Thyroid gland (tissue), 4 donors: ENCODE data around the gene AKNA. TPM values are rescaled to one million over a fixed set of nuclear protein-coding genes. Genes with fewer than 3 reads are reported as not detected.

Experiments used
- DNase-seq, 2 donors: peaks; one replicate each; pipeline ENCODE4 v3.0.0-alpha.2; 2019
- H3K27ac ChIP-seq, 3 donors: fragments of 200-600 bp; sonication (generic); 1 replicate in 2 of 3; 2 replicates in 1 of 3; pipeline ENCODE4 v1.5.1; 2016 to 2019; ENCODE audit warnings: mild to moderate bottlenecking in 1 of 3, moderate library complexity in 1 of 3
- H3K27me3 ChIP-seq: fragments of 200-600 bp; sonication (generic); one replicate; pipeline ENCODE4 v1.5.1; 2019
- H3K36me3 ChIP-seq, 2 donors: fragments of 200-600 bp; sonication (generic); one replicate each; pipeline ENCODE4 v1.5.1; 2016 to 2019
- H3K4me1 ChIP-seq, 2 donors: fragments of 200-600 bp; sonication (generic); one replicate each; pipeline ENCODE4 v1.5.1; 2017 to 2019
- H3K4me3 ChIP-seq, 3 donors: fragments of 200-600 bp; sonication (generic); replicated peaks in 1 of 3; 1 replicate in 2 of 3; 2 replicates in 1 of 3; pipeline ENCODE4 v1.5.1; 2016; ENCODE audit warnings: mild to moderate bottlenecking in 1 of 3
- H3K9me3 ChIP-seq: fragments of 200-600 bp; sonication (generic); one replicate; pipeline ENCODE4 v1.5.1; 2017
- CTCF ChIP-seq, 6 experiments: fragments of 200-600 bp in 3 of 6; fragments of 450-650 bp in 3 of 6; sonication (generic) in 3 of 6; IDR thresholded peaks; one replicate each; pipeline ENCODE4 v1.5.1; 2016 to 2019; ENCODE audit warnings: antibody characterized with exemption in 6 of 6, mild to moderate bottlenecking in 2 of 6, inconsistent platforms in 1 of 6, moderate library complexity in 1 of 6
- POLR2A ChIP-seq, 2 donors: fragments of 450-650 bp; IDR thresholded peaks; one replicate each; pipeline ENCODE4 v1.6.1; 2017; ENCODE audit warnings: antibody characterized with exemption in 2 of 2, mild to moderate bottlenecking in 2 of 2, moderate library complexity in 1 of 2
- WGBS, 2 donors: methylation state at CpG; one replicate each; pipeline ENCODE4 v1.1.5; 2017; 5-methylcytosine and 5-hydroxymethylcytosine counted together
- intact Hi-C: fragments of 100-400 bp; cut with DNase I; formaldehyde crosslinking; loops from one replicate; pipeline ENCODE4 v1.15.1; 2023
- total RNA-seq, 4 donors: library from RNA; depleted of rRNA; stranded (reverse); fragments of >200 nt; gene quantifications; one replicate each; pipeline ENCODE4 v1.2.3, GENCODE V29; 2016

Gene AKNA
- 10 to 100 TPM; 10.0 to 17.0 (median 12.5) TPM for total RNA-seq

DNA sequence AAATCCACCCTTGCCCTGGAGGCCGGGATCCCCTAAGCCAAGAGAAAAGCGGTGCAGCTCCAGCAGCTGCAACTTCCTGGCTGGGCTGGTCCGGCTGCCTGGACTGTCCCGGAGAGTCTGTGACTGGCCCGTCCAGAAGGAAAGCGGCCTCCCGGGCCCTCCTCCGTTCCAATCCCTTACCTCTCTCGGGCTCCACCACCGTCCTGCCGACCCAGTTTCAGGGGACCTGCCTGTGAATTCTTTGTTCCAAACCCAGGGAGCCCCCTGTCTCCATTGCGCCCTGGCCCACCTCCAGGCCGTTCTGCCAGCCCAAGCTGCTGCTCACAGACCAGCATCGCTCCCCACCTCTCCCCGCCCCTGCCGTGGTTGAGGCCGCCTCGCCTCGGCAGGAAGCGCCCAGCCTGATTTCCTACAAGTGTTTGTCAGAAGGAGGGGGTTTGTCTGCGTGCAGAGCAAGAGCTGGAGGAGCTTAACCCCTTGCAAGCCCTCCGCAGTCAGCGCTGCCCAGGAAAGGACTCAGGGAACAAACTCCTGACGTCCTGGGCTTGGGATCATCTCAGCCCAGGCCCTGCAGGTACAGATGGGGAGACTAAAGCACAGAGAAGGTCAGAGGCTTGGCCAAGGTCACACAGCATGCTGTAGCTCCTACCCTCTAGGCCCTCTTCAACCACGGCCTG is at the start of gene AKNA:
AKNA (minus strand) TSS at position 303 of the 677 bp plus-strand sequence. CDS start 6,649 bp downstream, outside the sequence.
- peaks cover 16 to 55% of the 10 kb centered on the region in 2 donors for H3K4me1 ChIP-seq
- peak; percentile 78 to 81 for DNase-seq
- intact Hi-C loops = no loop called here
- no peaks in the 10 kb centered on the region for H3K36me3 ChIP-seq
- TF ChIP-seq CTCF (IDR thresholded peaks at IDR 0.05) (no peak), POLR2A (IDR thresholded peaks at IDR 0.05) (peak in 1 of 2 donors; percentile 64)
- WGBS, 2 donors = 0 to 6% methylated on average over 12 to 16 of the region's 25 CpGs
- peak within 1 kb of the TSS; percentile 66 to 88 (median 66) for H3K27ac ChIP-seq
- peak within 1 kb of the TSS; percentile 1 to 43 (median 40) for H3K4me3 ChIP-seq
- no peaks in the 10 kb centered on the region for H3K9me3 ChIP-seq
- H3K27me3 ChIP-seq = no peaks in the 10 kb centered on the region

DNA sequence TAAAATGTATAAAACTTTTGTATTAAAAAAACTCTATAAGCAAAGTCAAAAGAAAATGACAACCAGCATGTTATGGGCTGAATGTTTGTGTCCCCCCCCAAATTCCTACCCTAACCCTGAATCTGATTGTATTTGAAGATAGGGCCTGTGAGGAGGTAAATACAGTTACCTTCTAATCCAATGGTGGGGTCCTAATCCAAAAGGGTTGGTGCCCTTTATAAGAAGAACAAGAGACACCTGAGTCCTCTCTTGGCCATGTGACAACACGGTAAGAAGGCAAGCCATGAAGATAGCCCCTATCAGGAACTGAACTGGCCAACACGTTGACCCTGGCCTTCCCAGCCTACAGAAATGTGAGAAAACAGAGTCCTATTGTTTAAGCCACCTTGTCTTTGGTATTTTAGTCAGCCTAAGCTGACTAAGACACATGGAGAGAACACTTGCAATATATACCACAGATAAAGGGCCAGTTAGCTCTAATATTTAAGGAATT is 49.7 kb upstream of the AKNA start:
- H3K9me3 ChIP-seq = no peaks in the 10 kb centered on the region

GRCh38 chr9:114434878-114435311 is 47.1 kb upstream of the AKNA start:
- no peak overlapping the region for H3K27ac ChIP-seq
- H3K9me3 ChIP-seq = no peaks in the 10 kb centered on the region
- no peak overlapping the region for H3K4me3 ChIP-seq
- H3K27me3 ChIP-seq = no peaks in the 10 kb centered on the region
- 47 to 51% methylated on average over 9 of the region's 9 CpGs for WGBS, 2 donors
- TF ChIP-seq CTCF (IDR thresholded peaks at IDR 0.05) (peak in 3 of 6 experiments; percentile 14 to 60 (median 50)), POLR2A (IDR thresholded peaks at IDR 0.05) (no peak)
- intact Hi-C loops = no loop called here
- DNase-seq = peak; percentile 15 to 18
- no peaks in the 10 kb centered on the region for H3K36me3 ChIP-seq
- no peaks in the 10 kb centered on the region for H3K4me1 ChIP-seq

More for the DNA sequence above, 49.7 kb upstream of the AKNA start:
- WGBS, 2 donors = 84 to 88% methylated on average over 2 of the region's 2 CpGs
- DNase-seq = no peak
- Histone ChIP-seq H3K36me3 (no peaks in the 10 kb centered on the region), H3K4me3 (no peak overlapping the region), H3K27ac (no peak overlapping the region), H3K4me1 (no peaks in the 10 kb centered on the region), H3K27me3 (no peaks in the 10 kb centered on the region)
- no peak for TF ChIP-seq POLR2A (IDR thresholded peaks at IDR 0.05)
- intact Hi-C loops = no loop called here

GRCh38 chr9:114433720-114434255 is 46.0 kb upstream of the AKNA start:
- no peak for DNase-seq
- TF ChIP-seq CTCF (IDR thresholded peaks at IDR 0.05) (no peak), POLR2A (IDR thresholded peaks at IDR 0.05) (no peak)
- WGBS, 2 donors = 67 to 68% methylated on average over 6 of the region's 6 CpGs
- no peaks in the 10 kb centered on the region for H3K4me1 ChIP-seq
- H3K36me3 ChIP-seq = no peaks in the 10 kb centered on the region
- H3K27me3 ChIP-seq = no peaks in the 10 kb centered on the region
- intact Hi-C loops = no loop called here
- H3K27ac ChIP-seq = no peak overlapping the region
- no peak overlapping the region for H3K4me3 ChIP-seq
- no peaks in the 10 kb centered on the region for H3K9me3 ChIP-seq

DNA sequence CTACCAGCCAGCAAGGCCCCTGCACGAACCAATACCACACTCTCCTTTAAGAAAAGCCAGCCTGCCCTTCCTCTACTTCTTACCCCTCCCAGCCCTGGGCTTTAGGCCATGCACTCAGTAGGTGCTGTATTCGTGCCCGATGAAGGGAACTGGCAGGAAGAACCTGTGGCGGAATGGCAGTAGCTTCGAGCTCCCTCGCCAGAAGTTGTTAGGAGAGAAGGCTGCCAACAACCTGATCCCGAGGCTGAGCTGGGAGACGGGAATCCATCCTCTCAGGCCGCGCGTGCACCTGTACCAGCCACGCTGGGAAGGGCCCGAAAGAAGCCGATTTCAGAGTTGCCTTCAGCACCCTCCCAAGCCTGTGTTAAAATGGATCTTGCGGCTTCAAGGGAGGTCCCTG is 45.3 kb upstream of the AKNA start:
- Histone ChIP-seq H3K27ac (no peak overlapping the region), H3K36me3 (no peaks in the 10 kb centered on the region), H3K27me3 (no peaks in the 10 kb centered on the region), H3K4me1 (no peaks in the 10 kb centered on the region), H3K9me3 (no peaks in the 10 kb centered on the region), H3K4me3 (no peak overlapping the region)
- WGBS, 2 donors = 89 to 94% methylated on average over 15 of the region's 15 CpGs
- no peak for DNase-seq
- intact Hi-C loops = no loop called here
- TF ChIP-seq POLR2A (IDR thresholded peaks at IDR 0.05) (no peak), CTCF (IDR thresholded peaks at IDR 0.05) (no peak)
